ENCODE data around the gene RAB8B.

DNA sequence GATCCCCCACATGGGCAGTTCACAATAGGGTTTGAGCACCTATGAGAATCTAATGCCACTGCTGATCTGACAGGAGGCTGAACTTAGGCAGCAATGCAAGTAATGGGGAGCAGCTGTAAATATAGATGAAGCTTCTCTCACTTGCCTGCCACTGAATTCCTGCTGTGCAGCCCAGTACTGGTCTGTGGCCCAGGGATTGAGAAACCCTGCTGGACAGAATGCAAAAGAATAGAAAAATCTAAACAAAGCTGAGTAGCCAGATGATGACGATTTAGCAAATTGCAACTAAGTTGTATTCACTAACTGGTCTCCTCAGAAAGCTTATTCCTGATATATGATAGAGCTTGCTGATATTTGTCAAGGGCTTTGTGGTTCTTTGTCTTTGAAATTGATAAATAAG lies 53.7 kb downstream of the RAB8B start:
- TF ChIP-seq POLR2A (IDR thresholded peaks at IDR 0.05): no peak
- TF ChIP-seq, protein P1, sequence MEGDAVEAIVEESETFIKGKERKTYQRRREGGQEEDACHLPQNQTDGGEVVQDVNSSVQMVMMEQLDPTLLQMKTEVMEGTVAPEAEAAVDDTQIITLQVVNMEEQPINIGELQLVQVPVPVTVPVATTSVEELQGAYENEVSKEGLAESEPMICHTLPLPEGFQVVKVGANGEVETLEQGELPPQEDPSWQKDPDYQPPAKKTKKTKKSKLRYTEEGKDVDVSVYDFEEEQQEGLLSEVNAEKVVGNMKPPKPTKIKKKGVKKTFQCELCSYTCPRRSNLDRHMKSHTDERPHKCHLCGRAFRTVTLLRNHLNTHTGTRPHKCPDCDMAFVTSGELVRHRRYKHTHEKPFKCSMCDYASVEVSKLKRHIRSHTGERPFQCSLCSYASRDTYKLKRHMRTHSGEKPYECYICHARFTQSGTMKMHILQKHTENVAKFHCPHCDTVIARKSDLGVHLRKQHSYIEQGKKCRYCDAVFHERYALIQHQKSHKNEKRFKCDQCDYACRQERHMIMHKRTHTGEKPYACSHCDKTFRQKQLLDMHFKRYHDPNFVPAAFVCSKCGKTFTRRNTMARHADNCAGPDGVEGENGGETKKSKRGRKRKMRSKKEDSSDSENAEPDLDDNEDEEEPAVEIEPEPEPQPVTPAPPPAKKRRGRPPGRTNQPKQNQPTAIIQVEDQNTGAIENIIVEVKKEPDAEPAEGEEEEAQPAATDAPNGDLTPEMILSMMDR (IDR thresholded peaks at IDR 0.05): no peak
